HG03175 (cell line): ENCODE measurements around the gene KDM6B.

Experiments used
- ATAC-seq: cut with Tn5 transposase; IDR thresholded peaks from one replicate; pipeline ENCODE4 v1.9.1; 2021; ENCODE audit warnings: mild to moderate bottlenecking, moderate library complexity; ENCODE audit not compliant: unreplicated experiment

KDM6B gene

DNA sequence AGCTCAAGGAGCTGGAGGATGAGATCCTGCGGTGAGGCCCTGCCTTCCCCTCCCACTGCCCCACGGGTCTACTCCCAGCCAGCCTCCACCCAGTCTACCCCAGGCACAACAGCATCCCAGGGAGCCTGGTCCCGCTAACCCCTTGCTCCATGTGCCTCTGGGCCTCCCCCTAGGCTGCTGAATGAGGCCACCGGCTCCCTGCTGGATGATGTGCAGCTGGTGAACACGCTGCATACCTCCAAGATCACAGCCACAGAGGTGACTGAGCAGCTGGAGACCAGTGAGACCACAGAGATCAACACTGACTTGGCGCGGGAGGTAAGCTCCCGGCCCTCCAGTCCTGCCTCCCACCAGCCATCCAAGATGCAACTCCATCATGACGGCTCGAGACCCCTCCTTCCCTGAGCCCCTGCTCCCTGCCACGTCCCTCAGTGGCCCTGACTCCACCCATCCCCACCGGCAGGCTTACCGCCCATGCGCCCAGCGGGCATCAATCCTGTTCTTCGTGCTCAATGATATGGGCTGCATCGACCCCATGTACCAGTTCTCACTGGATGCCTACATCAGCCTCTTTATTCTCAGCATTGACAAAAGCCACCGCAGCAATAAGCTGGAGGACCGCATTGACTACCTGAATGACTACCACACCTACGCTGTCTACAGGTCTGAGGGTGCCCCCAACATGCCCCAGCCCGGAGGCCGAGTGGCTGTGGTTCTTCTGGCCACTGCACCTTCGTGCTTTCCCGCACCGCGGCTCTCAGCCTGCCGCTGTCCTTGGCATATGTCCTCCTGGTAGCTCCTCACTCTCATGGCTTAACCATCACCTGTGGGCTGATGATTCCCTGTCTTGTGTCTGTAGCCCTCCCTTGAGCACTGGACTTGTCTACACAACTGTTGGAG, 15.0 kb upstream of the KDM6B start:
- no peak for ATAC-seq

DNA sequence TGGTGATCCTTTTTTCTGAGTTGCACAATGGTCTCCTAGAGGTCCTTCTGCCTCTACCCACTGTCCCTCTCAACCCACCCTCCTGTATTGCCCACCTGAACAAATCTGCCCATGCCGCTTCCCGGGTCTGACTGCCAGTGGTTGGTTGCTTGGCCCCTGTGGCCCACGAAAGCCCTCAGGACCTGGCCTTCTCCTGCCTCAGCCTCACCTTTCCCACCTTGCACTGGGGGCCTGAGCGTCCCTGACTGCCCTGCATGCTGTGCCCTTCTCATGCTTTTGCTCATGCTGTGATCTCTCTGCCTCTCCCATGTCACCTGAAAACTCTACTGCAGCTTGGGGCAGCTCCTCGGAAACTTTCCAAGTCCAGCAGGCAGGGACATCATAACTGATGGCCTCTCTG, 13.8 kb upstream of the KDM6B start:
- ATAC-seq: no peak

DNA sequence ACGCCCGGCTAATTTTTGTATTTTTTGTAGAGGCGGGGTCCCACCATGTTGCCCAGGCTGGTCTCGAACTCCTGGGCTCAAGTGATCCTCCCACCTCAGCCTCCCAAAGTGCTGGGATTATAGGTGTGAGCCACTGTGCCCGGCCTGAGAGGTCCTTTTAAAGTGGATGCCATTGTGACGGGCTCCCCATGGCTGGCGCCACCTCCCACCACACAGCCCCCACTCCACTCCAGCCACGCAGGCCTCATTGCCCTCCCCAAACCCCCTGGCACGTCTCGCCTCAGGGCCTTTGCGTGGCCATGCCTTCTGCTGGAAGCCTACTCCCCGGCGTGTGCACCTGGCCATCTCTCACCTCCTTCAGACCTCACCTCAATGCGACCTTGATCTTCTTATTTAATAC, 11.9 kb upstream of the KDM6B start:
- ATAC-seq: no peak

GRCh38 chr17:7823581-7824001, 10.4 kb upstream of the KDM6B start:
- ATAC-seq: no peak

GRCh38 chr17:7824021-7824924, 9.7 kb upstream of the KDM6B start:
- no peak for ATAC-seq

DNA sequence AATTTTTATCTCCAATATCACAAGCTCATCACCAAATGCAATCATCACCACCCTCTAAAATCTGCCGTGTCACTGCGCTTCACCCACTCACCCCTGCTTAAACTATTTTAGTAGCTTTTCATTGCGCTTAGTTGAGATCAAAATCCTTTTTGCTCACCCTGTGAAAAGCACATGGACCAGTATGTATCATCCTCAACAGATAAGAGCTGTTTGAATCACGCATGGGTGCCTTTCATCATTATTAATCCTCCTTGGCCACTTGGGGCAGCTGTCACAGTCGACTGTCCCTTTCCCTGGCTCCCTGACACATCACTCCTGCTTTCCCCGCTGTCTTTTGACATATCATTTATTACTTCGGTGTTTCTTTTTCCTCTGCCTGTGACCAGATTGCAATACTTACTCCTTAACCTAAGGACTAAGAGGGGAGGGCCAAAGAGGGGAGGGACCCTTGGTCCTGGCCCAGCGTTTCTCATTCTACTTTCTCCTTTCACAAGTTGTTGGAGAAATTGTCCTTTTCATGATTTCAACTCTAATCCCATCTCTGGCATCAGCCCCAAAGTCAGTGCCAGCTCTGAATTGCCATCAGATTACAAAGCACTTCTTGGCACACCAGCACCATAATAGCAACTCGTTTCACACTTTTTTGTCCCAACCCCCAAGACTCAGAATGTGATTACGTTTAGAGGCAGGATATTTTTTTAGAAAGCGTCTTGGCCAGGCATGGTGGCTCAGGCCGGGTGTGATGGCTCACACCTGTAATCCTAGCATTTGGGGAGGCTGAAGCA, 8.6 kb upstream of the KDM6B start:
- ATAC-seq: no peak

DNA sequence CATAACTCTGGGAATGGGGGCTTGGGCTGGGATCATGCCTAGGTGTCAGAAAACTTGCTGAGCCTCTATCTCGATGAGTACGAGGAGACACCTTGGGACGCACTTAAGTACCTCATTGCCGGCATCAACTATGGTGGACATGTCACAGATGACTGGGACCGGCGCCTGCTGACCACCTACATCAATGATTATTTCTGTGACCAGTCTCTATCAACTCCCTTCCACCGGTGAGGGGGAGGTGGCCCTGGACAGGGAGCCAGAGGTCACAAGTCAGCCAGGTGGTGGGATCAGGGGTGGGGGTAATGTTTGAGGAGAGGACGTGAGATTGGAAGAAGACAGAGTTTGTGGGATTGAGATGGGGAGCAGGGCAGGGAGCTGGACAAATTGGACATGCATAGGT, 3.4 kb upstream of the KDM6B start:
- ATAC-seq: no peak

DNA sequence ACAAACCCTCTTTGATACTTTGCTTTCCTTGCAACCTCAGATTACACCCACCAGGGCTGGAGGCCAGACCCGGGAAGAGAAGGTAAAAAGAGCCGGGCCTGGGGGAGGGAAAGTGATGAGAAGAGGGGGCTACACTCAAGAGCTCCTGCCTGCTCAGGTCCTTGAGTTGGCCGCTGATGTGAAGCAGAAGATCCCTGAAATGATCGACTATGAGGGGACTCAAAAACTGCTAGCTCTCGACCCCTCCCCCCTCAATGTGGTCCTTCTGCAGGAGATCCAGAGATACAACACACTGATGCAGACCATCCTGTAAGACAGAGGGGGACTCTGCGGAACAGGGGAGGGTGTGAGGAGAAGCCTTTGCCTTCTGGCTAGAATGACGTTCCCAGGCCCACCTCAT, 2.8 kb upstream of the KDM6B start:
- ATAC-seq: no peak

GRCh38 chr17:7832431-7832830, 1.6 kb upstream of the KDM6B start:
- no peak for ATAC-seq

DNA sequence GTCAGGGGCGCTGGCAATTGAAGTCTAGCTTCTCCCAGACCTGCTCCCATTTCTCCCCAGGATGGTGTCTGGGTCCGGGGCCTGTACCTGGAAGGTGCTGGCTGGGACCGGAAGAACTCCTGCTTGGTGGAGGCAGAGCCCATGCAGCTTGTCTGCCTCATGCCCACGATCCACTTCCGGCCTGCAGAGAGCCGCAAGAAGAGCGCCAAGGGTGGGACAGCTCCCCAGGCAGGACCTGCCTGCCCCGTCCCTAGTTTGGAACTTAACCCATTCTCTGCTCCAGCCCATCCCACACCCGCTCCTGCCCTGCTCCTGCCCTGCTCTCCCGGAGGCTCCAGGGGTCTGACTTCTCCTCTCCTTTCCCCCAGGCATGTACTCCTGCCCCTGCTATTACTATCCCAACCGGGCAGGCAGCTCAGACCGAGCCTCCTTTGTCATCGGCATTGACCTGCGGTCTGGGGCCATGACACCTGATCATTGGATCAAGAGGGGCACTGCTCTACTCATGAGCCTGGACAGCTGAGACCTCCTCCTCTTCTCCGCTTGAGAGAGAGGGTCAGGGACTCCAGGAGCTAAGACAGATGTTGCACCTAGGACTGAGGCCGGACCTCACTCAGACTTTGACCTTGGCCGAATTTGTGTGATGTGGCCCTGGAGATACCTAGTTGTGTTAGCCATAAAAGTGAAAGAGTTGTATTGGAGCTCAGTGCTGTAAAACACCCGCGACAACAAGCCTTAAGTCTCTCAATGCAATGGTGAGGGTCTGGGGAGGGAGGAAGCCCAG, 814 bp upstream of the KDM6B start:
- ATAC-seq: no peak

DNA sequence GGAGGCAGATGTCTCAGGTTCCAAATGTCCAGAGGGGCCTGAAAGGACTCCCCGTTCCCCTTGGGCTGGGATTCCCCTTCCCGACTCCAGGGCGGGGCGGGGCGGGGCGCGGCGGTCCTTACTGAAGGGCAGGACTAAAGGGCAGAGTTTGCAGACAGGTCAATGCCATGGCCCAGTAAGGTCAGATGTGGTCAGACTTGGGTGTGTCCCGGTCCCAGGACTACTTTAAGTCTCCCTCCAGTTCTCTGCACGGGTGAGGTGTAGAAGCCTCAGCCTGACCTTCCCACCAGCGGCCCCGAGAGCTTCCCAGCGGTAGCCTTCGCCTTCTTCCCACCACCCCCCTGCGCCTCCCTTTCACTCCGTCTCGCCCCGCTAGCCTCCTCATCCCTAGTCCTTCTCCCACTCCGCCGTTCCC, 532 bp downstream of the KDM6B start:
- no peak for ATAC-seq

DNA sequence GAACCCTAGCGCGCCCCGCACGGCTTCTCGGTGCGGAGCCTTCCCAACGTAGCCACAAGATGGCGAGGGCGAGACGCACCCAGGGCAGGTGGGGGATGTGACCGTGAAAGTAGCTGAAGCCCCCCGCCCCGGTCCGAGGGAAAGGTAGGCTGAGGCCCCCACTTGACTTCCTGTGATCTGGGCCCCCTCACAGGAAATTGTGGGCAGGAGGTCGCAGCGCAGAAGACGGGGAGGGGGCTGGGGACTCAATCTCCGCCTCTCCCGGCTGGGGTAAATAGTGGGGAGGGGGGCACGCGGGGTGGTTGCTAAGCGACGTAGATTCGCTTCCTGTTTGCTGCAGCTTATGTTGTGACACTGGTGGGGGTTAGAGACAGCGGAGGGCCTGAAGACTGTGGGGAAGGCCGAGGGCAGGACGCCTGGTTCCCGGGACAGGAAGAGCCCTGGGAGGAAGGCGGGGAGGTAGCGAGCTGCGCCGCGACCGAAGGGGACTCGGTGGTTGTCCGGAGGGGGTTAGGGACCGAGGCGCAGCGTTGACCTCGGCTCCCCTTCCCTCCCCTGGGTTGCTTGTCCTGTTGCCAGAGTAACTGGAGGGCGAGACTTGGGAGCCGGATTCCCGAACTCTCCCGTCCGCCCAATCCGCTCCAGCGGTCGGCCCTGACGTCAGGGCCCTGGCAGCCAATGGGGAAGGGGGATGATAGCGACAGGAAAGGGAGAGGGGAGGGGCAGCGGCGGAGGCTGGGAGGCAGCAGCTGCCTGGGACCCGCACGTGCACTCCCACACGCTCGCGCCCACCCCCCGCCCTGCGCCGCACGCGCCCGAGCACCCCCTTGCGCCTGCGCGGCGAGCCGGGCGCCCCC, 1.2 kb downstream of the KDM6B start:
- ATAC-seq: peak; percentile 45

GRCh38 chr17:7835814-7836595, 2.0 kb downstream of the KDM6B start:
- ATAC-seq: peak; percentile 45

- peak; percentile 19 for ATAC-seq
Measured at GRCh38 chr17:7836596-7837407, 2.8 kb downstream of the KDM6B start.

GRCh38 chr17:7837408-7838088, 3.5 kb downstream of the KDM6B start:
- ATAC-seq: no peak

DNA sequence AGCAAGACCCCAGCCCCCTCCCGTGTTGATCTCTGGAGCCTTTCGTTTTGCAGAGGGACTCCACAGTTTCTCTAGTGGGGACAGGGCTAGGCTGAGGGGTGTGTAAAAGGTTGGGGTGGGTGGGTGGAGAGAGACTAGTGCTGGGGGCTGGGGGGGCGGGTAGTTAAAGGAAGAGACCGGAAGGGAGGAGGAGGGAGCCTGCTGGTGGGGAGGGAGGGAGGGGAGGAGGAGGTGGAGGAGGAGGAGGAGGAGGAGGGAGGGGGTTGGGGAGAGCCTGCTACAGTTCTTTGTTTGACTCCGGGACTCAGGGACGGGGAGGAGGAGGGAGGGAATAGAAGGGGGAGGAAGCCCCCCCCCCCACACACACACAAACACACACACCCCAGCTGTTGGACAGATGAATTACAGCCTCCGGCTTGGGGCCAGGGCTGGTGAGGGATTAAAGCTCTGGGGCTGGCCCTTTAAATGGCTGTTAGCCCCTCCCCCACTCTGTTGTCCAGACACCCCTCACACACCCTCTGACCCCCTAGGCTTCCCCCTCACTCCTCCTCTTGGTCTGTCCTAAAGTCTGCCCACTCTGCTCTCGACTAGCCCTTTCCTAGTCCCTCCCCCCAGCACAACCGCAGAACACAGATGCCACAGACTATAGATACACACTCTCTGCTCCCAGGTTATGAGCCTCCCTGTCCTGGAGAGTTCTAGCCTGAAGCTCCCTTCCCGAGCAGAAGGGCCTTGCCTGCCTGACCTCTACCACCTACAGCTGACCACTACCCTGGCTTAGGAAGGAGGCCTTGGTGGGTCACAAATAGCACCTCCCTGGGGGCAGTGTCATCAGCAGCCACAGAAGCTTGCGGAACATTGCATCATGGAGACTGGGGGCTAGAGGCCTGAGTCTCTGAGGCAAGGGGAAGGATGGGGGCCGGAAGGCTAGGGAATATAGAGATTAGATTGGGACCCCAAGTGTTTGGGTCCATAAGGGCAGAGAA, 4.4 kb downstream of the KDM6B start:
- ATAC-seq: no peak
